ENCODE measurements around the gene BRIP1.
"Not testable (repeated sequence)": the region's sequence is repeated elsewhere in the genome, so short reads cannot be mapped to it uniquely, and the experiment has no call there.

The BRIP1 gene

DNA sequence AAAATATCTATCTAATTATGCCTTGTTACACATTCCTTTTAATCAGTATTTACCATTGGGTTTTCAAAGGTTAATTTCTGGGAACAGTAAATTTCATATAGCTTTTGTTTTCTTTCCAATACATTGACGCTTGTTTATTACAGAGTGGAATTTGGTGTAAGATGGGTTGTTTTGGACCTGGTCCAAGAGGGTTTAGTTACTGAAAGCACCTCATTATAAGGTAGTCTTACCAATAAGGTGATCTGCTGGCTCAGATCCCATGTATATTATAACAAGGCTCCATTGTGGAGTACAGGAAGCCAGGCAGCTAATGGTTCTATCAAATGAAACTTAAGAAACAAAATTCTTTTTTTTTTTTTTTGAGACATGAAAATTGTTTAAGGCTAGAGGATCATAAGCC lies 185.0 kb downstream of the BRIP1 start:
- FAIRE-seq (no peak), DNase-seq (ENCODE audit: insufficient read length) (no peak)
- no peak for TF ChIP-seq POLR2AphosphoS5 (IDR thresholded peaks at IDR 0.05; ENCODE audit: low read depth, low read length)
- no peak for TF ChIP-seq TAF1 (IDR thresholded peaks at IDR 0.05; ENCODE audit: borderline replicate concordance, low read depth, low read length)
- TF ChIP-seq POLR2A (IDR thresholded peaks at IDR 0.05; ENCODE audit: low read depth, low read length) = no peak

DNA sequence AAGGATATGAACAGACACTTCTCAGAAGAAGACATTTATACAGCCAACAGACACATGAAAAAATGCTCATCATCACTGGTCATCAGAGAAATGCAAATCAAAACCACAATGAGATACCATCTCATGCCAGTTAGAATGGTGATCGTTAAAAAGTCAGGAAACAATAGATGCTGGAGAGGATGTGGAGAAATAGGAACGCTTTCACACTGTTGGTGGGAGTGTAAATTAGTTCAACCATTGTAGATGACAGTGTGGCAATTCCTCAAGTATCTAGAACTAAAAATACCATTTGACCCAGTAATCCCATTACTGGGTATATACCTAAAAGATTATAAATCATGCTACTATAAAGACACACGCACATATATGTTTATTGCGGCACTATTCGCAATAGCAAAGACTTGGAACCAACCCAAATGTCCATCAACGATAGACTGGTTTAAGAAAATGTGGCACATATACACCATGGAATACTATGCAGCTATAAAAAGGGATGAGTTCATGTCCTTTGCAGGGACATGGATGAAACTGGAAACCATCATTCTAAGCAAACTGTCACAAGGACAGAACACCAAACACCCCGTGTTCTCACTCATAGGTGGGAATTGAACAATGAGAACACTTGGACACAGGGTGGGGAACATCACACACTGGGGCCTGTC lies 186.0 kb downstream of the BRIP1 start:
- not testable (repeated sequence) for DNase-seq (ENCODE audit: insufficient read length); FAIRE-seq

- not testable (repeated sequence) for DNase-seq (ENCODE audit: insufficient read length); FAIRE-seq
Measured at GRCh38 chr17:61676522-61676921, 186.8 kb downstream of the BRIP1 start.

DNA sequence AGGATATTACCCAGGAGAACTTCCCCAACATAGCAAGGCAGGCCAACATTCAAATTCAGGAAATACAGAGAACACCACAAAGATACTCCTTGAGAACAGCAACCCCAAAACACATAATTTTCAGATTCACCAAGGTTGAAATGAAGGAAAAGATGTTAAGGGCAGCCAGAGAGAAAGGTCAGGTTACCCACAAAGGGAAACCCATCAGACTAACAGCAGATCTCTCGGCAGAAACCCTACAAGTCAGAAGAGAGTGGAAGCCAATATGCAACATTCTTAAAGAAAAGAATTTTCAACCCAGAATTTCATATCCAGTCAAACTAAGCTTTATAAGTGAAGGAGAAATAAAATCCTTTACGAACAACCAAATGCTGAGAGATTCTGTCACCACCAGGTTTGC lies 188.7 kb downstream of the BRIP1 start:
- not testable (repeated sequence) for FAIRE-seq; DNase-seq (ENCODE audit: insufficient read length)

- DNase-seq (ENCODE audit: insufficient read length); FAIRE-seq: not testable (repeated sequence)
Measured at GRCh38 chr17:61673019-61673897, 190.1 kb downstream of the BRIP1 start.

- TF ChIP-seq TAF1 (IDR thresholded peaks at IDR 0.05; ENCODE audit: borderline replicate concordance, low read depth, low read length) (no peak), POLR2A (IDR thresholded peaks at IDR 0.05; ENCODE audit: low read depth, low read length) (no peak), POLR2AphosphoS5 (IDR thresholded peaks at IDR 0.05; ENCODE audit: low read depth, low read length) (no peak)
- no peak for DNase-seq (ENCODE audit: insufficient read length)
- no peak for FAIRE-seq
Measured at GRCh38 chr17:61672140-61672539, 191.2 kb downstream of the BRIP1 start.

DNA sequence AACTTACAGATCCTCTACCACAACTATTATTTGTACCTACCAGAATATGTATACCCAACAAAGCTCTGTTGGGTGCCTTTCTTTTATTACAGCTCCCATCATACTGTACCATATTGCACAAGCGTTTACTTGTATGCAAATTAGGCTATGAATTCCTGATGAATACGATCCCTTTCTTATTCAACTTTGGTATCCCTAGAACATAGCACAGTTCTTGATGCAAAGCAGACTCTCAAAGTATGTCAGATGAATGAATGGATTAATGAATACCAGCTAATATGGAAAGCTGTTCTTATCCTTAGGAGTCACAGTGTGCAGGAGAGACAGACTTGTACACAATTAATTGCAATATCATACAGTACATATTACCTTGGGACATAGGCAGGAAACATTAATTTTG lies 192.6 kb downstream of the BRIP1 start:
- TF ChIP-seq POLR2AphosphoS5 (IDR thresholded peaks at IDR 0.05; ENCODE audit: low read depth, low read length) (no peak), POLR2A (IDR thresholded peaks at IDR 0.05; ENCODE audit: low read depth, low read length) (no peak), TAF1 (IDR thresholded peaks at IDR 0.05; ENCODE audit: borderline replicate concordance, low read depth, low read length) (no peak)
- DNase-seq (ENCODE audit: insufficient read length) (no peak), FAIRE-seq (no peak)

GRCh38 chr17:61669522-61669921 lies 193.8 kb downstream of the BRIP1 start:
- no peak for DNase-seq (ENCODE audit: insufficient read length)
- TF ChIP-seq POLR2AphosphoS5 (IDR thresholded peaks at IDR 0.05; ENCODE audit: low read depth, low read length) (no peak), TAF1 (IDR thresholded peaks at IDR 0.05; ENCODE audit: borderline replicate concordance, low read depth, low read length) (no peak), POLR2A (IDR thresholded peaks at IDR 0.05; ENCODE audit: low read depth, low read length) (no peak)
- FAIRE-seq = no peak

DNA sequence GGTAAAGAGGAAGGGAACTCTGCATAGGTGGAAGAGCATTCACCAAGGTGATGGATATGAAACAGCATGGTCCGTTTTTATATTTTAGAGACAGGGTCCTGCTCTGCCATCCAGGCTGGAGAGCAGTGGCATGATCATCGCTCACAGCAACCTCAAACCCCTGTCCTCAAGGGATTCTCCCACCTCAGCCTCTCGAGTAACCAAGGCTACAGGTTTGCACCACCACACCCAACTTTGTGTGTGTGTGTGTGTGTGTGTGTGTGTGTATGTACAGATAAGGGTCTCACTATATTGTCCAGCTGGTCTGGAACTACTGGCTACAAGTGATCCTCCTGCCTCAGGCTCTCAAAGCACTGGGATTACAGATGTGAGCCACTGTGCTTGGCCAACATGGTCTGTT lies 194.8 kb downstream of the BRIP1 start:
- no peak for FAIRE-seq

DNA sequence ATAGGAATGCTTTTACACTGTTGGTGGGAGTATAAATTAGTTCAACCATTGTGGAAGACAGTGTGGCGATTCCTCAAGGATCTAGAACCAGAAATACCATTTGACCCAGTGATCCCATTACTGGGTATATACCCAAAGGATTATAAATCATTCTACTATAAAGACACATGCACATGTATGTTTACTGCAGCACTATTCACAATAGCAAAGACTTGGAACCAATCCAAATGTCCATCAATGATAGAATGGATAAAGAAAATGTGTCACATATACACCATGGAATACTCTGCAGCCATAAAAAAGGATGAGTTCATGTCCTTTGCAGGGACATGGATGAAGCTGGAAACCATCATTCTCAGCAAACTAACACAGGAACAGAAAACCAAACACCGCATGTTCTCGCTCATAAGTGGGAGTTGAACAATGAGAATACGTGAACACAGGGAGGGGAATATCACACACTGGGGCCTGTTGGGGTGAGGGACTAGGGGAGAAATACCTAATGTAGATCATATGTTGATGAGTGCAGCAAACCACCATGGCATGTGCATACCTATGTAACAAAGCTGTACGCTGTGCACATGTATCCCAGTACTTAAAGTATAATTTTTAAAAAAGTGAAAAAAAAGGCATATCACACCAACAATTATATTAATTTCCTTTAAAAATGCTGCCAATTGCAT lies 196.8 kb downstream of the BRIP1 start:
- DNase-seq (ENCODE audit: insufficient read length); FAIRE-seq: not testable (repeated sequence)

More for the DNA sequence above, 194.8 kb downstream of the BRIP1 start:
- TF ChIP-seq TAF1 (IDR thresholded peaks at IDR 0.05; ENCODE audit: borderline replicate concordance, low read depth, low read length) (no peak), POLR2A (IDR thresholded peaks at IDR 0.05; ENCODE audit: low read depth, low read length) (no peak)
- no peak for DNase-seq (ENCODE audit: insufficient read length)

DNA sequence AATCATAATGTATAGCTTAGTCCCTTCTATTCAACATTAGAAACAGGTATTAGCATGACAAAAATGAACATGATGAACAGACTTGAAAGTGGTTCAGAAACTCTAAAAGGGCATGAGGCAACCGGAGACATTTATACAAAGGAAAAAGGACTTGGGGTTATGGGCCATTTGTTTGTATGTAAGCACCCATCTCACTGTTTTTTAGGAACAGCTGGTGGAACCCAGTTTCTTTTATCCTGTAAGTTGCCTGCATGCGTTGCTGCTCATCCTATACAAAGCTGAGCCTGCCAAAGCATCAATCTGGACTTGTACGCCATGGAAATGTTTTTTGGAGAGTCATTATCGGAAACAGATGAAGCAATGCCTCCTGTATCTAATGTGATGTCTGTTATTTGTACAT lies 200.0 kb downstream of the BRIP1 start:
- no peak for FAIRE-seq

DNA sequence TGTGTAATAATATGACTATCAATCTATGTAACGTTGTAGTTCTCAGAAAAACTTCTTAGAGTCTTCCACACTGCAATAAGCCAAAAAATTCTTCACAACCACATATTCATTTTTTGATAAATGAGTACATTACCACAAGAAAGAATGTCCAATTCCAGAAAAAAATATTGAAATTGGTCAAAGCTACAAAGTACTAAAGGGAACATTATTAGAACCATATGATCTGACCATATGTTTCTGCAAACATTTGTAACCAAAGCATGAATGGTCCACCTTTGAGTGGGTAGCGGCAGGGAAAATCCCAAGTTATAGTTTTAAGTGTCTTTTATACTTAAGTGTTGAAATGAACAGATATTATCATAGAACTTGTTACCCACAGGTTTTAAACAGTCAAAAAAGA lies 200.6 kb downstream of the BRIP1 start:
- TF ChIP-seq TAF1 (IDR thresholded peaks at IDR 0.05; ENCODE audit: borderline replicate concordance, low read depth, low read length) (no peak), POLR2AphosphoS5 (IDR thresholded peaks at IDR 0.05; ENCODE audit: low read depth, low read length) (no peak), POLR2A (IDR thresholded peaks at IDR 0.05; ENCODE audit: low read depth, low read length) (no peak)
- DNase-seq (ENCODE audit: insufficient read length) (no peak), FAIRE-seq (no peak)

More for the DNA sequence above, 200.0 kb downstream of the BRIP1 start:
- no peak for DNase-seq (ENCODE audit: insufficient read length)
- TF ChIP-seq TAF1 (IDR thresholded peaks at IDR 0.05; ENCODE audit: borderline replicate concordance, low read depth, low read length) = no peak
- TF ChIP-seq POLR2AphosphoS5 (IDR thresholded peaks at IDR 0.05; ENCODE audit: low read depth, low read length) = no peak
- no peak for TF ChIP-seq POLR2A (IDR thresholded peaks at IDR 0.05; ENCODE audit: low read depth, low read length)

DNA sequence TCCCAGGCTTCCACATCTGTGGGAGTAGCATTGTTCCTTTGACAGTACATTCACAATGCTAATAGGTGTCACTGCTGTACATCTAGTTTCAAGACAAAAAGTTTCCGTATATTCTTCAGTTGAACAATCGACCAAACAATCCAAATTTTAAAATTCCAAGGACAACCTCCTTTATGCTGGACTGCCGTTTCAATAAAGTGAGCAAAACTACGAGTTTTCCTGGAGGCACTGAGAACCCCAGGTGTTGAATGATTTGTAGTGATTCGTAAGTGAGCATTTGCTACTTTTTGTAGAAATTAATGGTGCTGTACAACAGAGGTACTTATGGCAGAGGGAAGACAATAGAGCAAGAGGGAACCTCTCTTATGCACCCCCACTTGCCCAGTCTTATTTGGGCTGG lies 201.1 kb downstream of the BRIP1 start:
- TF ChIP-seq POLR2A (IDR thresholded peaks at IDR 0.05; ENCODE audit: low read depth, low read length) = no peak
- DNase-seq (ENCODE audit: insufficient read length) (no peak), FAIRE-seq (no peak)
